HG02840 (cell line): ENCODE data around the gene RPS17.
"Not testable (repeated sequence)": the region's sequence is repeated elsewhere in the genome, so short reads cannot be mapped to it uniquely, and the experiment has no call there.

Experiments
- ATAC-seq: cut with Tn5 transposase; IDR thresholded peaks from one replicate; pipeline ENCODE4 v1.9.1; 2021; ENCODE audit warnings: mild to moderate bottlenecking, moderate library complexity, moderate number of reproducible peaks; ENCODE audit not compliant: unreplicated experiment, low FRiP score

The RPS17 gene

GRCh38 chr15:82530606-82531379 lies 9.5 kb downstream of the RPS17 start:
- ATAC-seq = peak; percentile 84

GRCh38 chr15:82530006-82530405 lies 10.3 kb downstream of the RPS17 start:
- no peak for ATAC-seq

- not testable (repeated sequence) for ATAC-seq
Measured at GRCh38 chr15:82513587-82513986, 26.7 kb downstream of the RPS17 start.

DNA sequence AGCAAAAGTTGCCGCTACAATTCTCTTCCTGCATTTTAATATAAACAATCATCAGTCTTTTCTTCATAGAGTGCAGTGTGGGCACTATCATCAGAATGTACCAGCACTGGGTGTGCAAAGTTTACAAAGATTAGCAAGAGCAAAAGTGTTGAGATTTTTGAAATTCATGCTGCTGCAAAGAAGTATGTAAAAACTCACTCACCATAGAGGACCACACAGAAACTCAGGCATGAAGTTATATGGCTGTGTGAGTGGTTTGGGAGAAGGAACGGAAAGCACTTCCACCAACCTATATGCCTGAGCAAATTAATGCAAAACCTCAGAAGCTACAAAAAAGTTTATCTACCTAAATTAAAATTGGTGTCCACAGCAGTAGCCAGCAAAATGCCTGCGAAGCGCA lies 32.6 kb downstream of the RPS17 start:
- ATAC-seq = not testable (repeated sequence)

GRCh38 chr15:82507087-82507486 lies 33.2 kb downstream of the RPS17 start:
- not testable (repeated sequence) for ATAC-seq

- not testable (repeated sequence) for ATAC-seq
Measured at GRCh38 chr15:82505842-82506241, 34.4 kb downstream of the RPS17 start.

- not testable (repeated sequence) for ATAC-seq
Measured at GRCh38 chr15:82504074-82504473, 36.2 kb downstream of the RPS17 start.

DNA sequence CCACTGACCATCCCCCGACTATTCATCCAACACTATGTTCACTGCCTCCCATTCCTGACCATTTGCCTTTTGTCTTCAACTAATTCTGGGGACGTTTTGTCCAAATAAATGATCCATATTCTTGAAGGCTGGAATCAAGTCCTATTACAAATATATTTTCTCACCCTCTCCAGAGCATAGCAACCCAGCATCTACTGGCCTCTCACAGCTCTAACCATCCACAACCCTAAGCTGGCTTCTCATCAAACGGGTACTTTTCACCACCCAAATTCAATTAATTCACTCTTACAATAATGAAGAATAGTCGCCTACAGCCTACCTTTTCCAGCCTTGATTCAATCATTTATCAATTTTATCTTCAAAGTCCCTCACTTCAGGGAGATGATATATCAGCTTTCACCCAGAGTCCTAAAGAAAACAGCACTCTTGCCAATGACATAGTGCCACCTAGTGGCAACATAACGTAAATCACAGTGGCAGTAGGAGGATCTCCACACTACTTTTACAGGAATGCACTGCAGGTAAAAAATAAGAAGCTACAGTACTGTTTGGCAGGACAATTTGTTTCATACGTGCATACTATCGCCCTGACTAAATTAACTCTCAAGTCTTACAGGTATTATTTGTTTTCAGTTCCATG lies 37.4 kb downstream of the RPS17 start:
- ATAC-seq = not testable (repeated sequence)

GRCh38 chr15:82500772-82501171 lies 39.5 kb downstream of the RPS17 start:
- not testable (repeated sequence) for ATAC-seq

DNA sequence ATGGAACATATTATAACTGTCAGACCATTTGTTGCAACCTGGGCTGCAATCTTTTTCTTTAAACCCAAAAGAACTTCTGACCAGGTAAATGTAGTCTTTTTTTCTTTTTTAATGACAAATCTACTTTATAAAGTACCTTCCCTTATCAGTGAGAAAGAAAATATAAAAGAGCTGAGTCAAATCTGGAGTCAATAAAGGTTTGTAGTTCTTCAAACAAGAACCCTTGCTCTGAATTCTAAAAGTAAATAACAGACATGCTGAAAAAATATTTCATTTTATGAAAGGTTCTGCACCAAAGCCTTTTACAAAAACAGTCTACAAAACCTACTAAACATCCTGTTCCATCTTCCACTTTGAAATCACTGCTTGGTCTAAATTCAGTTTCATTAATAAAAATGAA lies 42.3 kb downstream of the RPS17 start:
- not testable (repeated sequence) for ATAC-seq

- ATAC-seq = not testable (repeated sequence)
Measured at GRCh38 chr15:82488250-82488649, 52.0 kb downstream of the RPS17 start.

GRCh38 chr15:82487045-82487444 lies 53.2 kb downstream of the RPS17 start:
- ATAC-seq = not testable (repeated sequence)
